ENCODE measurements around the gene SEPHS1. TPM values are rescaled to one million over a fixed set of nuclear protein-coding genes. Genes with fewer than 3 reads are reported as not detected.

SEPHS1 gene
- total RNA-seq, 1 experiment from 2014 or later, result 509 TPM

DNA sequence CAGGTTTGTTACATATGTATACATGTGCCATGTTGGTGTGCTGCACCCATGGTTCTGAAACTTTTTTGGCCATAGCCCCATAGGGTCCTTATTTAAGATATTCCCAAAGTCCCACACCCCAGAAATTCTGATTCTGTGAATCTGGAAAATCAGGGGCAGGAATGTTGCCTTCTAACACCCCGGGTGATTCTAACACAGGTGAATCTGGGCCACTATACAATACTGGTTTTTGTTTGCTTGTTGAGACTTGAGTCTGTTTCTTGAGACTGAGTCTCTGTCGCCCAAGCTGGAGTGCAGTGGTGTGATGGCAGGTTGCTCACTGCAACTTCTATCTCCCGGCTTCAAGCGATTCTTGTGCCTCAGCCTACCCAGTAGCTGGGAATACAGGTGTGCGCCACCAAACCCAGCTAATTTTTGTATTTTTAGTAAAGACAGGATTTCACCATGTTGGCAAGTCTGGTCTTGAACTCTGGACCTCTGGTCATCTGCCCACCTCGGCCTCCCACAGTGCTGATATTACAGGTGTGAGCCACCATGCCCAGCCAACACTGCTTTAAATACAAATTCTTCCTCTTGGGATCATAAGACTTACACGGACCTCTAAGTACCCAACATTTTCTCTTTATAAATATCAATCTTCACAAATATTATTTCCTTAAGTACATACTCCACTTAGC lies 31.3 kb downstream of the SEPHS1 start (continued):
- TF ChIP-seq, protein P1, sequence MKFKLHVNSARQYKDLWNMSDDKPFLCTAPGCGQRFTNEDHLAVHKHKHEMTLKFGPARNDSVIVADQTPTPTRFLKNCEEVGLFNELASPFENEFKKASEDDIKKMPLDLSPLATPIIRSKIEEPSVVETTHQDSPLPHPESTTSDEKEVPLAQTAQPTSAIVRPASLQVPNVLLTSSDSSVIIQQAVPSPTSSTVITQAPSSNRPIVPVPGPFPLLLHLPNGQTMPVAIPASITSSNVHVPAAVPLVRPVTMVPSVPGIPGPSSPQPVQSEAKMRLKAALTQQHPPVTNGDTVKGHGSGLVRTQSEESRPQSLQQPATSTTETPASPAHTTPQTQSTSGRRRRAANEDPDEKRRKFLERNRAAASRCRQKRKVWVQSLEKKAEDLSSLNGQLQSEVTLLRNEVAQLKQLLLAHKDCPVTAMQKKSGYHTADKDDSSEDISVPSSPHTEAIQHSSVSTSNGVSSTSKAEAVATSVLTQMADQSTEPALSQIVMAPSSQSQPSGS (CRISPR knock-in tag; IDR thresholded peaks at IDR 0.05; ENCODE audit: borderline replicate concordance, low read depth), result no peak
- TF ChIP-seq ZNF671 (CRISPR knock-in tag; IDR thresholded peaks at IDR 0.05), result 0 out of 2 replicates have a peak, but pooled peaks have one; percentile 36
- TF ChIP-seq, protein P2, sequence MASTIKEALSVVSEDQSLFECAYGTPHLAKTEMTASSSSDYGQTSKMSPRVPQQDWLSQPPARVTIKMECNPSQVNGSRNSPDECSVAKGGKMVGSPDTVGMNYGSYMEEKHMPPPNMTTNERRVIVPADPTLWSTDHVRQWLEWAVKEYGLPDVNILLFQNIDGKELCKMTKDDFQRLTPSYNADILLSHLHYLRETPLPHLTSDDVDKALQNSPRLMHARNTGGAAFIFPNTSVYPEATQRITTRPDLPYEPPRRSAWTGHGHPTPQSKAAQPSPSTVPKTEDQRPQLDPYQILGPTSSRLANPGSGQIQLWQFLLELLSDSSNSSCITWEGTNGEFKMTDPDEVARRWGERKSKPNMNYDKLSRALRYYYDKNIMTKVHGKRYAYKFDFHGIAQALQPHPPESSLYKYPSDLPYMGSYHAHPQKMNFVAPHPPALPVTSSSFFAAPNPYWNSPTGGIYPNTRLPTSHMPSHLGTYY (CRISPR knock-in tag; IDR thresholded peaks at IDR 0.05), result 0 out of 2 replicates have a peak, but pooled peaks have one; percentile 16
- TF ChIP-seq, protein P3, sequence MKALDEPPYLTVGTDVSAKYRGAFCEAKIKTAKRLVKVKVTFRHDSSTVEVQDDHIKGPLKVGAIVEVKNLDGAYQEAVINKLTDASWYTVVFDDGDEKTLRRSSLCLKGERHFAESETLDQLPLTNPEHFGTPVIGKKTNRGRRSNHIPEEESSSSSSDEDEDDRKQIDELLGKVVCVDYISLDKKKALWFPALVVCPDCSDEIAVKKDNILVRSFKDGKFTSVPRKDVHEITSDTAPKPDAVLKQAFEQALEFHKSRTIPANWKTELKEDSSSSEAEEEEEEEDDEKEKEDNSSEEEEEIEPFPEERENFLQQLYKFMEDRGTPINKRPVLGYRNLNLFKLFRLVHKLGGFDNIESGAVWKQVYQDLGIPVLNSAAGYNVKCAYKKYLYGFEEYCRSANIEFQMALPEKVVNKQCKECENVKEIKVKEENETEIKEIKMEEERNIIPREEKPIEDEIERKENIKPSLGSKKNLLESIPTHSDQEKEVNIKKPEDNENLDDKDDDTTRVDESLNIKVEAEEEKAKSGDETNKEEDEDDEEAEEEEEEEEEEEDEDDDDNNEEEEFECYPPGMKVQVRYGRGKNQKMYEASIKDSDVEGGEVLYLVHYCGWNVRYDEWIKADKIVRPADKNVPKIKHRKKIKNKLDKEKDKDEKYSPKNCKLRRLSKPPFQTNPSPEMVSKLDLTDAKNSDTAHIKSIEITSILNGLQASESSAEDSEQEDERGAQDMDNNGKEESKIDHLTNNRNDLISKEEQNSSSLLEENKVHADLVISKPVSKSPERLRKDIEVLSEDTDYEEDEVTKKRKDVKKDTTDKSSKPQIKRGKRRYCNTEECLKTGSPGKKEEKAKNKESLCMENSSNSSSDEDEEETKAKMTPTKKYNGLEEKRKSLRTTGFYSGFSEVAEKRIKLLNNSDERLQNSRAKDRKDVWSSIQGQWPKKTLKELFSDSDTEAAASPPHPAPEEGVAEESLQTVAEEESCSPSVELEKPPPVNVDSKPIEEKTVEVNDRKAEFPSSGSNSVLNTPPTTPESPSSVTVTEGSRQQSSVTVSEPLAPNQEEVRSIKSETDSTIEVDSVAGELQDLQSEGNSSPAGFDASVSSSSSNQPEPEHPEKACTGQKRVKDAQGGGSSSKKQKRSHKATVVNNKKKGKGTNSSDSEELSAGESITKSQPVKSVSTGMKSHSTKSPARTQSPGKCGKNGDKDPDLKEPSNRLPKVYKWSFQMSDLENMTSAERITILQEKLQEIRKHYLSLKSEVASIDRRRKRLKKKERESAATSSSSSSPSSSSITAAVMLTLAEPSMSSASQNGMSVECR (CRISPR knock-in tag; IDR thresholded peaks at IDR 0.05; ENCODE audit: borderline replicate concordance), result no peak

DNA sequence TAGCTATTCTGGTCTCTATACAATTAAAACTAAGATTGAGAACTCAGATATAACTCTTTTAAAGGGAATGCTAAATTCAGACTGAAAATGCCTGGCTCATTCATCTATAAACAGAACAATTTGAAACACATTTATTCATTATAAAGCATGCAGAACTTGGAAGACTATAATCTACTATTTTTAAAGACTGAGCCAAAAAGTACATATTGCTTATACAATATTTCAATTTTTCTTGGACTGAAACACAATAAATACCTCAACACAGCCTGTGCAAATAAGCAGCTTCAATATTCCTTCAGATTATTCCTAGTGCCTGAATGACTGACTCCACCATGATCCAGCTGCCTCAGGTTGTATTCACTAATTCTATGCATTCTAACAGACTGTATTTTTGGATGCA lies 32.7 kb downstream of the SEPHS1 start:
- CTCF ChIA-PET, result interaction anchor here (1.4 to 3.2 kb wide), 2 partner anchors 13 to 37 kb away, joined by 12 to 13 read pairs; no protein-coding TSS in a partner anchor
- Mint-ChIP-seq H3K36me3 (peaks cover 19% of the 10 kb centered on the region), H3K27me3 (ENCODE audit: low read depth) (no peaks in the 10 kb centered on the region), H3K4me3 (no peak overlapping the region), H3K27ac (no peak overlapping the region; the same call in 1 of the 2 replicates), H3K4me1 (peaks cover 20% of the 10 kb centered on the region), H3K9me3 (no peaks in the 10 kb centered on the region)
- TF ChIP-seq, protein P4, sequence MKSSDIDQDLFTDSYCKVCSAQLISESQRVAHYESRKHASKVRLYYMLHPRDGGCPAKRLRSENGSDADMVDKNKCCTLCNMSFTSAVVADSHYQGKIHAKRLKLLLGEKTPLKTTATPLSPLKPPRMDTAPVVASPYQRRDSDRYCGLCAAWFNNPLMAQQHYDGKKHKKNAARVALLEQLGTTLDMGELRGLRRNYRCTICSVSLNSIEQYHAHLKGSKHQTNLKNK (CRISPR knock-in tag; IDR thresholded peaks at IDR 0.05), result peak; percentile 44
- TF ChIP-seq CREM (CRISPR knock-in tag; IDR thresholded peaks at IDR 0.05), result no peak
- TF ChIP-seq, protein P5, sequence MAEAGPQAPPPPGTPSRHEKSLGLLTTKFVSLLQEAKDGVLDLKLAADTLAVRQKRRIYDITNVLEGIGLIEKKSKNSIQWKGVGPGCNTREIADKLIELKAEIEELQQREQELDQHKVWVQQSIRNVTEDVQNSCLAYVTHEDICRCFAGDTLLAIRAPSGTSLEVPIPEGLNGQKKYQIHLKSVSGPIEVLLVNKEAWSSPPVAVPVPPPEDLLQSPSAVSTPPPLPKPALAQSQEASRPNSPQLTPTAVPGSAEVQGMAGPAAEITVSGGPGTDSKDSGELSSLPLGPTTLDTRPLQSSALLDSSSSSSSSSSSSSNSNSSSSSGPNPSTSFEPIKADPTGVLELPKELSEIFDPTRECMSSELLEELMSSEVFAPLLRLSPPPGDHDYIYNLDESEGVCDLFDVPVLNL (CRISPR knock-in tag; IDR thresholded peaks at IDR 0.05; ENCODE audit: borderline replicate concordance, low read depth), result no peak
- DNase-seq (ENCODE audit: low spot score) (no peak), ATAC-seq (no peak)
- POLR2A ChIA-PET, result interaction anchor here (1.2 to 2.9 kb wide), 2 partner anchors 29 to 34 kb away, joined by 3 to 12 read pairs; no protein-coding TSS in a partner anchor

DNA sequence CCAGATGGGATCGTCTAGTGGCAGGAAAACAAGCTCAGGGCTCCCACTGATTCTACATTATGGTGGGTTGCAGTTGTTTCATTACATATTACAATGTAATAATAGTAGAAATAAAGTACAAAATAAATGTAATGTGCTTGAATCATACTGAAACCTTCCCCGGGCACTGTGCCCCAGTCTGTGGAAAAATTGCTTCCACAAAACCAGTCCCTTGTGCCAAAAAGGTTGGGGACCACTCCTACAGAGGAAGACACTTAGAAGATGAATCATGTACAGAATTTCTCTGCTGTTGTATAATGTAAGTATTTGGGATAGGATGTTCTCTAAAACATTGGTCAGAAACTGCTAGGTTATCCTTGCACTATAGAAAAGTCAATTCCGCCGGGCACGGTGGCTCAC lies 36.9 kb downstream of the SEPHS1 start:
- Mint-ChIP-seq H3K27me3 (ENCODE audit: low read depth) (no peaks in the 10 kb centered on the region), H3K27ac (no peak overlapping the region), H3K9me3 (no peaks in the 10 kb centered on the region), H3K4me3 (no peak overlapping the region), H3K36me3 (no peaks in the 10 kb centered on the region), H3K4me1 (peaks cover 12% of the 10 kb centered on the region)
- no peak for ATAC-seq
- DNase-seq (ENCODE audit: low spot score), result no peak
- ChIA-PET CTCF (interaction anchor here (2.0 kb wide), 1 partner anchor 9 kb away, joined by 10 read pairs; no protein-coding TSS in a partner anchor), POLR2A (no interaction called here)
- TF ChIP-seq ZNF671 (CRISPR knock-in tag; IDR thresholded peaks at IDR 0.05), result no peak
- TF ChIP-seq, protein P6, sequence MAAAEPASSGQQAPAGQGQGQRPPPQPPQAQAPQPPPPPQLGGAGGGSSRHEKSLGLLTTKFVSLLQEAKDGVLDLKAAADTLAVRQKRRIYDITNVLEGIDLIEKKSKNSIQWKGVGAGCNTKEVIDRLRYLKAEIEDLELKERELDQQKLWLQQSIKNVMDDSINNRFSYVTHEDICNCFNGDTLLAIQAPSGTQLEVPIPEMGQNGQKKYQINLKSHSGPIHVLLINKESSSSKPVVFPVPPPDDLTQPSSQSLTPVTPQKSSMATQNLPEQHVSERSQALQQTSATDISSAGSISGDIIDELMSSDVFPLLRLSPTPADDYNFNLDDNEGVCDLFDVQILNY (CRISPR knock-in tag; IDR thresholded peaks at IDR 0.05), result no peak
- TF ChIP-seq TP53 (CRISPR knock-in tag; IDR thresholded peaks at IDR 0.05), result no peak
- TF ChIP-seq CREM (CRISPR knock-in tag; IDR thresholded peaks at IDR 0.05), result no peak
- TF ChIP-seq, protein P7, sequence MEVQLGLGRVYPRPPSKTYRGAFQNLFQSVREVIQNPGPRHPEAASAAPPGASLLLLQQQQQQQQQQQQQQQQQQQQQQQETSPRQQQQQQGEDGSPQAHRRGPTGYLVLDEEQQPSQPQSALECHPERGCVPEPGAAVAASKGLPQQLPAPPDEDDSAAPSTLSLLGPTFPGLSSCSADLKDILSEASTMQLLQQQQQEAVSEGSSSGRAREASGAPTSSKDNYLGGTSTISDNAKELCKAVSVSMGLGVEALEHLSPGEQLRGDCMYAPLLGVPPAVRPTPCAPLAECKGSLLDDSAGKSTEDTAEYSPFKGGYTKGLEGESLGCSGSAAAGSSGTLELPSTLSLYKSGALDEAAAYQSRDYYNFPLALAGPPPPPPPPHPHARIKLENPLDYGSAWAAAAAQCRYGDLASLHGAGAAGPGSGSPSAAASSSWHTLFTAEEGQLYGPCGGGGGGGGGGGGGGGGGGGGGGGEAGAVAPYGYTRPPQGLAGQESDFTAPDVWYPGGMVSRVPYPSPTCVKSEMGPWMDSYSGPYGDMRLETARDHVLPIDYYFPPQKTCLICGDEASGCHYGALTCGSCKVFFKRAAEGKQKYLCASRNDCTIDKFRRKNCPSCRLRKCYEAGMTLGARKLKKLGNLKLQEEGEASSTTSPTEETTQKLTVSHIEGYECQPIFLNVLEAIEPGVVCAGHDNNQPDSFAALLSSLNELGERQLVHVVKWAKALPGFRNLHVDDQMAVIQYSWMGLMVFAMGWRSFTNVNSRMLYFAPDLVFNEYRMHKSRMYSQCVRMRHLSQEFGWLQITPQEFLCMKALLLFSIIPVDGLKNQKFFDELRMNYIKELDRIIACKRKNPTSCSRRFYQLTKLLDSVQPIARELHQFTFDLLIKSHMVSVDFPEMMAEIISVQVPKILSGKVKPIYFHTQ (CRISPR knock-in tag; IDR thresholded peaks at IDR 0.05), result no peak
- TF ChIP-seq, protein P8, sequence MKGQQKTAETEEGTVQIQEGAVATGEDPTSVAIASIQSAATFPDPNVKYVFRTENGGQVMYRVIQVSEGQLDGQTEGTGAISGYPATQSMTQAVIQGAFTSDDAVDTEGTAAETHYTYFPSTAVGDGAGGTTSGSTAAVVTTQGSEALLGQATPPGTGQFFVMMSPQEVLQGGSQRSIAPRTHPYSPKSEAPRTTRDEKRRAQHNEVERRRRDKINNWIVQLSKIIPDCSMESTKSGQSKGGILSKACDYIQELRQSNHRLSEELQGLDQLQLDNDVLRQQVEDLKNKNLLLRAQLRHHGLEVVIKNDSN (CRISPR knock-in tag; IDR thresholded peaks at IDR 0.05), result no peak
- TF ChIP-seq SP1 (CRISPR knock-in tag; conservative IDR thresholded peaks at IDR 0.05), result no peak
- TF ChIP-seq, protein P9, sequence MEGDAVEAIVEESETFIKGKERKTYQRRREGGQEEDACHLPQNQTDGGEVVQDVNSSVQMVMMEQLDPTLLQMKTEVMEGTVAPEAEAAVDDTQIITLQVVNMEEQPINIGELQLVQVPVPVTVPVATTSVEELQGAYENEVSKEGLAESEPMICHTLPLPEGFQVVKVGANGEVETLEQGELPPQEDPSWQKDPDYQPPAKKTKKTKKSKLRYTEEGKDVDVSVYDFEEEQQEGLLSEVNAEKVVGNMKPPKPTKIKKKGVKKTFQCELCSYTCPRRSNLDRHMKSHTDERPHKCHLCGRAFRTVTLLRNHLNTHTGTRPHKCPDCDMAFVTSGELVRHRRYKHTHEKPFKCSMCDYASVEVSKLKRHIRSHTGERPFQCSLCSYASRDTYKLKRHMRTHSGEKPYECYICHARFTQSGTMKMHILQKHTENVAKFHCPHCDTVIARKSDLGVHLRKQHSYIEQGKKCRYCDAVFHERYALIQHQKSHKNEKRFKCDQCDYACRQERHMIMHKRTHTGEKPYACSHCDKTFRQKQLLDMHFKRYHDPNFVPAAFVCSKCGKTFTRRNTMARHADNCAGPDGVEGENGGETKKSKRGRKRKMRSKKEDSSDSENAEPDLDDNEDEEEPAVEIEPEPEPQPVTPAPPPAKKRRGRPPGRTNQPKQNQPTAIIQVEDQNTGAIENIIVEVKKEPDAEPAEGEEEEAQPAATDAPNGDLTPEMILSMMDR (IDR thresholded peaks at IDR 0.05), result no peak
- no peak for TF ChIP-seq ATF1 (CRISPR knock-in tag; IDR thresholded peaks at IDR 0.05)
- no peak for TF ChIP-seq ZNF138 (CRISPR knock-in tag; conservative IDR thresholded peaks at IDR 0.05)
